Hepatocyte (in vitro differentiated cells): Measurements from ENCODE around the gene KTI12. TPM values are rescaled to one million over a fixed set of nuclear protein-coding genes. Genes with fewer than 3 reads are reported as not detected.

Source experiments
- DNase-seq: peaks from one replicate; pipeline ENCODE4 v3.0.0-alpha.2; 2016; ENCODE audit warnings: low spot score
- H2AFZ ChIP-seq: fragments of 200-600 bp; sonication (generic); 2 replicates; pipeline ENCODE4 v1.6.0; 2016; ENCODE audit warnings: antibody characterized with exemption, mild to moderate bottlenecking
- H3K27ac ChIP-seq: fragments of 200-600 bp; sonication (generic); 2 replicates; pipeline ENCODE4 v1.5.1; 2016; ENCODE audit warnings: mild to moderate bottlenecking
- H3K27me3 ChIP-seq: fragments of 200-600 bp; sonication (generic); 2 replicates; pipeline ENCODE4 v1.6.1; 2016
- H3K36me3 ChIP-seq: fragments of 200-600 bp; sonication (generic); replicated peaks from 2 replicates; pipeline ENCODE4 v1.5.1; 2016; ENCODE audit warnings: low read depth; ENCODE audit not compliant: insufficient read depth
- H3K4me1 ChIP-seq: fragments of 200-600 bp; sonication (generic); 2 replicates; pipeline ENCODE4 v1.5.1; 2016; ENCODE audit warnings: mild to moderate bottlenecking, moderate library complexity; ENCODE audit not compliant: insufficient read depth
- H3K4me2 ChIP-seq: fragments of 200-600 bp; sonication (generic); 2 replicates; pipeline ENCODE4 v1.6.0; 2016
- H3K4me3 ChIP-seq: fragments of 200-600 bp; sonication (generic); 2 replicates; pipeline ENCODE4 v1.5.1; 2016; ENCODE audit warnings: mild to moderate bottlenecking
- H3K79me2 ChIP-seq: fragments of 200-600 bp; sonication (generic); 2 replicates; pipeline ENCODE4 v1.6.0; 2017; ENCODE audit warnings: mild to moderate bottlenecking
- H3K9me2 ChIP-seq: fragments of 200-600 bp; sonication (generic); replicated peaks from 2 replicates; pipeline ENCODE4 v1.6.0; 2017; ENCODE audit warnings: mild to moderate bottlenecking; ENCODE audit not compliant: insufficient read depth
- H3K9me3 ChIP-seq: fragments of 200-600 bp; sonication (generic); 2 replicates; pipeline ENCODE4 v1.5.1; 2016; ENCODE audit warnings: low read depth, mild to moderate bottlenecking
- H4K20me1 ChIP-seq: fragments of 200-600 bp; sonication (generic); 2 replicates; pipeline ENCODE4 v1.6.0; 2016; ENCODE audit warnings: mild to moderate bottlenecking; ENCODE audit not compliant: insufficient read depth, poor library complexity, severe bottlenecking
- CTCF ChIP-seq: fragments of 200-600 bp; sonication (generic); IDR thresholded peaks from 2 replicates; pipeline ENCODE4 v1.5.1; 2016; ENCODE audit warnings: antibody characterized with exemption, mild to moderate bottlenecking; ENCODE audit not compliant: poor library complexity
- EZH2 ChIP-seq: fragments of 200-600 bp; sonication (generic); IDR thresholded peaks from 2 replicates; pipeline ENCODE4 v1.6.1; 2016; ENCODE audit warnings: antibody characterized with exemption, mild to moderate bottlenecking, borderline replicate concordance
- EZH2phosphoT487 ChIP-seq: fragments of 200-600 bp; sonication (generic); IDR thresholded peaks from one replicate; pipeline ENCODE4 v1.6.1; 2018; ENCODE audit warnings: antibody characterized with exemption, mild to moderate bottlenecking, low read depth, moderate library complexity; ENCODE audit not compliant: unreplicated experiment, severe bottlenecking
- WGBS: methylation state at CpG from one replicate; pipeline ENCODE4 v1.1.6; 2016; ENCODE audit warnings: low lambda C conversion rate; ENCODE audit errors: missing lambda C conversion rate; 5-methylcytosine and 5-hydroxymethylcytosine counted together
- polyA plus RNA-seq: library from polyadenylated mRNA; unstranded; fragments of >200 nt; fragmentation: Nextera tagmentation; extraction: Ambion mirVana; gene quantifications from 2 replicates; pipeline ENCODE4 v1.2.1, GENCODE V29; 2016
- total RNA-seq: library from RNA; depleted of rRNA; stranded (reverse); fragments of >200 nt; gene quantifications from 2 replicates; pipeline ENCODE4 v1.2.3, GENCODE V29; 2014

KTI12 gene
- total and polyA plus RNA-seq, 2 experiments from 2014 or later, result 10.4 to 14.8 TPM

GRCh38 chr1:51997974-51998382 lies 35.6 kb downstream of the KTI12 start:
- Histone ChIP-seq H3K4me2 (no peak overlapping the region), H2AFZ (no peak overlapping the region), H3K27me3 (no peaks in the 10 kb centered on the region)

GRCh38 chr1:51990478-51990965 lies 43.1 kb downstream of the KTI12 start, which contains the start of gene RAB3B:
TSS of gene RAB3B (minus strand) at chr1:51990700. CDS start at chr1:51977117, 13,583 bp downstream.
- TF ChIP-seq EZH2phosphoT487, result no peak
- no peak for TF ChIP-seq EZH2
- no peak for TF ChIP-seq CTCF
- Histone ChIP-seq H2AFZ (peak within 1 kb of the TSS; percentile 90), H3K4me1 (peaks cover 2% of the 10 kb centered on the region), H3K27ac (peak within 1 kb of the TSS; percentile 59), H4K20me1 (no peaks in the 10 kb centered on the region), H3K79me2 (no peaks in the 10 kb centered on the region), H3K4me2 (peak within 1 kb of the TSS; percentile 88), H3K36me3 (no peaks in the 10 kb centered on the region), H3K9me2 (no peaks in the 10 kb centered on the region), H3K27me3 (peaks cover 5% of the 10 kb centered on the region), H3K4me3 (peak within 1 kb of the TSS; percentile 83), H3K9me3 (no peaks in the 10 kb centered on the region)
- 2% methylated on average over 30 of the region's 46 CpGs for WGBS
- peak; percentile 92 for DNase-seq

More at GRCh38 chr1:51997974-51998382, 35.6 kb downstream of the KTI12 start:
- H3K4me3 ChIP-seq, result no peak overlapping the region
- TF ChIP-seq EZH2, result no peak
- TF ChIP-seq EZH2phosphoT487, result no peak
- no peak for TF ChIP-seq CTCF
- no peak for DNase-seq
- H3K36me3 ChIP-seq, result no peaks in the 10 kb centered on the region
- no peaks in the 10 kb centered on the region for H3K4me1 ChIP-seq
- no peaks in the 10 kb centered on the region for H3K9me3 ChIP-seq
- no peaks in the 10 kb centered on the region for H3K79me2 ChIP-seq
- WGBS, result 51% methylated on average over 5 of the region's 5 CpGs
- H3K27ac ChIP-seq, result no peak overlapping the region
- no peaks in the 10 kb centered on the region for H3K9me2 ChIP-seq
- H4K20me1 ChIP-seq, result no peaks in the 10 kb centered on the region

- H2AFZ ChIP-seq, result peak overlapping the region; percentile 90
- H3K4me3 ChIP-seq, result peak overlapping the region; percentile 83
- no peaks in the 10 kb centered on the region for H3K9me2 ChIP-seq
Measured at GRCh38 chr1:51989582-51990477, 43.8 kb downstream of the KTI12 start.

More at GRCh38 chr1:51989582-51990477, 43.8 kb downstream of the KTI12 start:
- Histone ChIP-seq H3K9me3 (no peaks in the 10 kb centered on the region), H3K4me1 (peaks cover 2% of the 10 kb centered on the region), H3K36me3 (no peaks in the 10 kb centered on the region), H3K27ac (peak overlapping the region; percentile 59), H4K20me1 (no peaks in the 10 kb centered on the region), H3K4me2 (peak overlapping the region; percentile 88), H3K27me3 (peaks cover 5% of the 10 kb centered on the region), H3K79me2 (no peaks in the 10 kb centered on the region)
- WGBS, result 8% methylated on average over 14 of the region's 47 CpGs
- TF ChIP-seq EZH2 (no peak), CTCF (no peak), EZH2phosphoT487 (no peak)
- DNase-seq, result no peak
